GM06990 (cell line): Measurements from ENCODE around the gene UBR4.

Source experiments
- DNase-seq: peaks from one replicate; pipeline ENCODE4 v3.0.0-alpha.2; 2011; ENCODE audit not compliant: insufficient read length; ENCODE audit errors: extremely low read depth
- H3K27me3 ChIP-seq: replicated peaks from 2 replicates; pipeline ENCODE4 v1.6.0; 2011; ENCODE audit warnings: low read length; ENCODE audit not compliant: control insufficient read depth, insufficient read depth
- H3K36me3 ChIP-seq: 2 replicates; pipeline ENCODE4 v1.5.1; 2011; ENCODE audit warnings: low read length; ENCODE audit not compliant: control insufficient read depth, insufficient read depth
- H3K4me3 ChIP-seq: replicated peaks from 2 replicates; pipeline ENCODE4 v1.5.1; 2011; ENCODE audit warnings: low read depth, mild to moderate bottlenecking, control low read depth, low read length
- TF ChIP-seq, protein P1 (sequence below): IDR thresholded peaks from 2 replicates; pipeline ENCODE4 v1.5.1; 2011; ENCODE audit warnings: low read length, control low read depth, mild to moderate bottlenecking, inconsistent platforms; ENCODE audit not compliant: insufficient read depth, poor library complexity, severe bottlenecking

Gene UBR4

GRCh38 chr1:19091196-19091953 is 118.7 kb downstream of the UBR4 start:
- DNase-seq: no peak
- Histone ChIP-seq H3K27me3 (no peaks in the 10 kb centered on the region), H3K36me3 (peaks cover 53% of the 10 kb centered on the region), H3K4me3 (no peak overlapping the region)
- TF ChIP-seq, protein P1, sequence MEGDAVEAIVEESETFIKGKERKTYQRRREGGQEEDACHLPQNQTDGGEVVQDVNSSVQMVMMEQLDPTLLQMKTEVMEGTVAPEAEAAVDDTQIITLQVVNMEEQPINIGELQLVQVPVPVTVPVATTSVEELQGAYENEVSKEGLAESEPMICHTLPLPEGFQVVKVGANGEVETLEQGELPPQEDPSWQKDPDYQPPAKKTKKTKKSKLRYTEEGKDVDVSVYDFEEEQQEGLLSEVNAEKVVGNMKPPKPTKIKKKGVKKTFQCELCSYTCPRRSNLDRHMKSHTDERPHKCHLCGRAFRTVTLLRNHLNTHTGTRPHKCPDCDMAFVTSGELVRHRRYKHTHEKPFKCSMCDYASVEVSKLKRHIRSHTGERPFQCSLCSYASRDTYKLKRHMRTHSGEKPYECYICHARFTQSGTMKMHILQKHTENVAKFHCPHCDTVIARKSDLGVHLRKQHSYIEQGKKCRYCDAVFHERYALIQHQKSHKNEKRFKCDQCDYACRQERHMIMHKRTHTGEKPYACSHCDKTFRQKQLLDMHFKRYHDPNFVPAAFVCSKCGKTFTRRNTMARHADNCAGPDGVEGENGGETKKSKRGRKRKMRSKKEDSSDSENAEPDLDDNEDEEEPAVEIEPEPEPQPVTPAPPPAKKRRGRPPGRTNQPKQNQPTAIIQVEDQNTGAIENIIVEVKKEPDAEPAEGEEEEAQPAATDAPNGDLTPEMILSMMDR: no peak

DNA sequence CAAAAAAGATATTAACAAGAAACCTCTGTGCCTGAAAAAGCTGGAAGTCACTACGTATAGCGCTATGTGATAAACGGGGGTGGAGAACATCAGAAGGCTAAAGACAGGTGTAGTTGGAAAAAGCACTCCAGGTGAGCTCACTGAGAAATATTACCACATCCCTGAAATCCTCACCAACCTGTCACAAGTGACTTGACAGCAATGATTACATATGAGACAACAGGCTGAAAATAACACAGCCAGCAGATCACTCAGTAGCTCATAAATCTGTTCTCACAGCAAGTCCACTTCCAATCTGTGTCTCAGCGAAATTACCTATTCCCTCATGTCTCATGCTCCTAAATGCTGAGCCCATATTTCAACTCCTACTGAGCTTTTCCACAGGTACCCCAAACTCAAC is 120.5 kb downstream of the UBR4 start:
- no peak for DNase-seq
- Histone ChIP-seq H3K36me3 (peaks cover 51% of the 10 kb centered on the region), H3K4me3 (no peak overlapping the region), H3K27me3 (no peaks in the 10 kb centered on the region)
- TF ChIP-seq, protein P1: no peak

GRCh38 chr1:19088717-19089442 is 121.2 kb downstream of the UBR4 start:
- Histone ChIP-seq H3K36me3 (peaks cover 55% of the 10 kb centered on the region), H3K27me3 (no peaks in the 10 kb centered on the region), H3K4me3 (no peak overlapping the region)
- TF ChIP-seq, protein P1: no peak
- DNase-seq: no peak

DNA sequence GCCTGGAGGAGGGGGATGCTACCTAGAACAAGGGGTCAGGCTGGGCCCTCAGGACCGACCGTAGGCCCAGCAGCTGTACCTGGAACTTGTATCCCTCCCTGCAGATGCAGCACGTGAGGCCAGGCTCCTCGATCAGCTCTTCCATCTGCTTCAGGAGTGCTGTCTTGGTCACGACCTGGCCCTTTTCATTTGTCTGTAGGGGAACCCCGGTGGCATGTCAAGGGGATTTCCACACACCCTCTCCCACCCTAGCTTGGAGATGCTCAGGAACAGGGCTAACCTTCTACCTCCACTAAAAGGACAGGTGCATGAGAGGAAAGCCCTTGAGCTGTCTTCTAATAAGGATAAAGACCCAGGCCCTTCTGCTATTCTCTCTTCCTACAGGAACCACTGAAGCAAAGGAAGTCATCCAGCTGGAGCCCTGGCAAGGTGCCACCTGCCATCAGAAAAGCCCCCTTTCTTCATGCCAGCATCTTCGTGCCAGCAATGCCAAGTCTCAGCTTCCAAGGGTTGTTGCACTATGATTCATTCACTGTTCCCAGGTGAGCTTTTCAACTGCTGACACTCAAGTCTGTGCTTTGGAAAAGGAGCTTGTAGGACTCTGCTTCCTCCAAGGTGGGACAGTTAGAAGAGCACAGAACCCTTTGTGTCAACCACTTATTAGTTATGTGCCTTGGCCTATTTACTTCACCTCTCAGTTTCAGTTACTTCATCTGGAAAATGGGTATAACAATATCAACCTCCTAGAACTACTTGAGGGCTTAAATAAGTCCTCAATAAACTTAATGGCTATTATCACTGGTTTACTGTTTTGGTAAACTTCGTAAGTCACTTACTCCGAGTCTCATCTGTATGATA is 122.1 kb downstream of the UBR4 start:
- DNase-seq: peak; percentile 49
- TF ChIP-seq, protein P1: no peak
- H3K36me3 ChIP-seq: peaks cover 56% of the 10 kb centered on the region
- H3K4me3 ChIP-seq: no peak overlapping the region
- H3K27me3 ChIP-seq: no peaks in the 10 kb centered on the region

GRCh38 chr1:19087017-19087736 is 122.9 kb downstream of the UBR4 start:
- H3K4me3 ChIP-seq: no peak overlapping the region
- H3K36me3 ChIP-seq: peaks cover 57% of the 10 kb centered on the region
- no peak for DNase-seq
- TF ChIP-seq, protein P1: no peak
- no peaks in the 10 kb centered on the region for H3K27me3 ChIP-seq
